HG03442 (cell line): ENCODE measurements around the gene MRTFA.

Experiments
- ATAC-seq: cut with Tn5 transposase; IDR thresholded peaks from one replicate; pipeline ENCODE4 v1.9.1; 2021; ENCODE audit warnings: mild to moderate bottlenecking, moderate library complexity; ENCODE audit not compliant: unreplicated experiment

MRTFA gene

DNA sequence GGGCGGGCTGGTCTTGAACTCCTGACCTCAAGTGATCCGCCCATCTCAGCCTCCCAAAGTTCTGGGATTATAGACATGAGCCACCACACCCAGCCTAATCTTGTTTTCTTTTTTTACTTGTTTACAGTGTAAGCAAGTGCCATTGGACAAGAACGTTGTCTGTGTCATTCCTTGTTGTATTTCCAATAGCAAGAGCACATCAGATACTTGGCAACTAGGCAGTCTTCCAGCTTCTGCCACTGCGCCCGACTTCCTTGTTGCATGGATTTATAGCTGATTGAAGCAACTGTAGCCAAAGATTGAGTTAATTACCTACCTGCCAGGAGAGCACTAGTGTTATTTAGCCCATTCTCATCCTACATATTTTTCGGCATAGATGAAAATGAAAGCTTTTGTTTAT lies 269.2 kb downstream of the MRTFA start:
- ATAC-seq: no peak

DNA sequence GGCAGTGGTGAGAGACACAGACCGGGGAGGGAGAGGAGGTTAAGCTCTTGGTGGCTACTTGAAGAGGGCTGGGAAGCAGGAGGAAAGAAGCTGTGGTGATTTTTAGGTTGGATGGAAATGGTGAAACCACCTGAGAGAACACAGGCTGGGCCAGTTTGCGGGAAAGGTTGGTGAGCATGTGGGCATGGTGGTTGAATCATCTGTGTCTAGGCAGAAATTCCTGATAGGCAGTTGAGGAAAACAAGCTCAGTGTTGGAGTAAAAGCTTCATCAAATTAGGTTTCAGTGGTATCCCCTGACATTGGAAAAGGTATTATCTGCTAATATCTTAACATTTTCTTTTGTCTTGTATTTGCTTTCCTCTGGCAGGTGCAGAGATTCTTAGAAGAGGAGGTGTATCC lies 270.5 kb downstream of the MRTFA start:
- no peak for ATAC-seq

DNA sequence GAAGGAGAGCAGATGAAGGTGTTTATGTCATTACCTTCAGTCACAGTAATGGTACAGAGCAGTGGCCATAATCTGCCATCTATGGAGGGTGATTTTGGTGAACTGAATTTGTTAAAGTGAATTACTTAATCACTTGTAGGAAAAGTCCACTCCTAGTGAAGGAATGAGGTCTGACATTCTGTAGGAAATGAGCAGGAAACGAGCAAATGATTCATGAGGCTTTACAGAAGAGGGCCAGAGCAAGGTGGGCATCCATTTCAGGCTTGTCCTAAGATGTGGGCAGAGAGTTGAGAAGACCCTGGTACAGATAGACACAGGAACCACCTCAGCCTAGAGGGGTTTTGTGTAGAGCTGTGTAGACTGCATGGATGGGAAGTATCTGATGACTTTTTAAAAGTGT lies 272.1 kb downstream of the MRTFA start:
- ATAC-seq: no peak

DNA sequence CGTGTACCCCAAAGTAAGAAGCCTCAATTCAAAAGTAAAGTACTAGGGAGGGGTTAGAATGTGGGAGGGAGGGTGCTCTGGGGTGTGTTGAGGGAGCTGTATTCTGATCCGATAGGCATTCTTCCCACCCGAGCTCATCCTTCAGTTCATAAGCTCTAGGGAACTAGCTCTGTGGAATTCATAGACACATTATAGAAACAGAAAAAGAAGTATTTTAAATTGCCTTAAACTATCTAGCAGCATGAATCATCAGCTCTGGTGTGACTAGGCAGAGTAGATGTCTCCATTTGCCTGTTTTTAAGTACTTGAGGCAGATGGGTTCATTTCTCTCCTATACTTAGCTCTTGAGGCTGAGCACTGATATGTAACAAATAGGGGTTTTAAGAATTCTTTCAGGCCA lies 273.5 kb downstream of the MRTFA start:
- ATAC-seq: no peak

DNA sequence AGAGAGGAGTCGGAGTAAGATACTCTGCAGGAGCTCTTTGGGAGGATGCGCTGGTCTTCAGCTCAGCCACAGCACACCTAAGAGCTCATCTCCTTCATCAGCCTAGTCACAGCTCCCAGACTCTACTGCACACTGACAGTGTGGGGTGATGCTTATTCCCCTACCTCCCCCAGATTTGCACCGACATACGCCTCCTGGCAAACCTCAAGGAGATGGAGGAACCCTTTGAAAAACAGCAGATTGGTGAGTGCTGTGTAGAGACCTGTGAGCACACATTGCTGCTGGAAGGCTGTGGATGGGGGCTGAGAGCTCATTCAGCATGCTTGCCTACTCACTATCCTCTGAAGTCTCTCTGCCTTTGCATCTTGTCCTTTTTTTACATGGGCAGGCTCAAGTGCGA lies 275.4 kb downstream of the MRTFA start:
- no peak for ATAC-seq
